BE2C (cell line): ENCODE data around the gene NINJ2.

Experiments
- DNase-seq: peaks from one replicate; pipeline ENCODE4 v3.0.0-alpha.2; 2020
- H3K27me3 ChIP-seq: fragments of 250-450 bp; sonication (Bioruptor Pico); 2 replicates; pipeline ENCODE4 v1.5.1; 2020; ENCODE audit warnings: mild to moderate bottlenecking
- H3K36me3 ChIP-seq: fragments of 250-450 bp; sonication (Bioruptor Pico); 2 replicates; pipeline ENCODE4 v1.5.1; 2020; ENCODE audit warnings: mild to moderate bottlenecking
- H3K4me1 ChIP-seq: fragments of 250-450 bp; sonication (Bioruptor Pico); 2 replicates; pipeline ENCODE4 v1.5.1; 2020
- H3K4me3 ChIP-seq: 2 replicates; pipeline ENCODE4 v1.5.1; 2011; ENCODE audit warnings: low read depth, low read length
- H3K9me3 ChIP-seq: fragments of 250-450 bp; sonication (Bioruptor Pico); 2 replicates; pipeline ENCODE4 v1.5.1; 2020
- CTCF ChIP-seq: IDR thresholded peaks from 2 replicates; pipeline ENCODE4 v1.5.1; 2012; ENCODE audit warnings: mild to moderate bottlenecking, low read depth, low read length

Gene NINJ2

GRCh38 chr12:517538-517937, 145.7 kb downstream of the NINJ2 start:
- TF ChIP-seq CTCF: no peak
- peaks cover 55% of the 10 kb centered on the region for H3K27me3 ChIP-seq
- no peak for DNase-seq

More at GRCh38 chr12:517538-517937, 145.7 kb downstream of the NINJ2 start:
- Histone ChIP-seq H3K9me3 (no peaks in the 10 kb centered on the region), H3K4me3 (no peak overlapping the region), H3K4me1 (no peaks in the 10 kb centered on the region), H3K36me3 (no peaks in the 10 kb centered on the region)
